PC-9 (cell line): ENCODE results near the gene WRAP73.

Experiments used
- EZH2 ChIP-seq: fragments of 200-600 bp; sonication (generic); IDR thresholded peaks from 2 replicates; pipeline ENCODE4 v1.8.0; 2017; ENCODE audit warnings: antibody characterized with exemption, low read depth
- TF ChIP-seq, protein P1 (sequence below): fragments of 200-600 bp; sonication (generic); conservative IDR thresholded peaks from 2 replicates; pipeline ENCODE4 v1.6.1; 2017; ENCODE audit warnings: mixed run types, antibody characterized with exemption, mild to moderate bottlenecking, moderate library complexity

DNA sequence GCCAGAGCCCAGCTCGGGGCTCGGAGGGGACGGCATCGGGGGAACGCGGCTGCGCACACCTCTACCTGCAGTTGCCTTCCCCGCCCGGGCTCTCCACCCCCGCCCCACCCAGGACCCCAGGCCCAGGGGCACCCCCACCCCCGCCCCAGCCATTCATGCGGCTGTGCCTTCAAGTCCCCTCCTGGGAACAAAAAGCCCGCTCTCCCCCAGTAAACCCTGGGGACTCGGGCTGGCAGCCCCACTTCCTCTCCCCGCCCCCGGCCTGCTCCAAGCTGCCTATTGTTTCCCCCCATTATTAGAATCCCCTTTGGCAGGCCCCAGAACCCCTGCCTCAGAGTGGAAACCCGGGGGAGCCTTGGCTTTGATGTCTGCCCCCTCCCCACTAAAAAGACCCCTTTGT lies 56.6 kb downstream of the WRAP73 start:
- TF ChIP-seq, protein P1, sequence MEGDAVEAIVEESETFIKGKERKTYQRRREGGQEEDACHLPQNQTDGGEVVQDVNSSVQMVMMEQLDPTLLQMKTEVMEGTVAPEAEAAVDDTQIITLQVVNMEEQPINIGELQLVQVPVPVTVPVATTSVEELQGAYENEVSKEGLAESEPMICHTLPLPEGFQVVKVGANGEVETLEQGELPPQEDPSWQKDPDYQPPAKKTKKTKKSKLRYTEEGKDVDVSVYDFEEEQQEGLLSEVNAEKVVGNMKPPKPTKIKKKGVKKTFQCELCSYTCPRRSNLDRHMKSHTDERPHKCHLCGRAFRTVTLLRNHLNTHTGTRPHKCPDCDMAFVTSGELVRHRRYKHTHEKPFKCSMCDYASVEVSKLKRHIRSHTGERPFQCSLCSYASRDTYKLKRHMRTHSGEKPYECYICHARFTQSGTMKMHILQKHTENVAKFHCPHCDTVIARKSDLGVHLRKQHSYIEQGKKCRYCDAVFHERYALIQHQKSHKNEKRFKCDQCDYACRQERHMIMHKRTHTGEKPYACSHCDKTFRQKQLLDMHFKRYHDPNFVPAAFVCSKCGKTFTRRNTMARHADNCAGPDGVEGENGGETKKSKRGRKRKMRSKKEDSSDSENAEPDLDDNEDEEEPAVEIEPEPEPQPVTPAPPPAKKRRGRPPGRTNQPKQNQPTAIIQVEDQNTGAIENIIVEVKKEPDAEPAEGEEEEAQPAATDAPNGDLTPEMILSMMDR, result no peak
- TF ChIP-seq EZH2, result no peak
